ENCODE measurements around the gene MRGPRX2.

The MRGPRX2 gene

DNA sequence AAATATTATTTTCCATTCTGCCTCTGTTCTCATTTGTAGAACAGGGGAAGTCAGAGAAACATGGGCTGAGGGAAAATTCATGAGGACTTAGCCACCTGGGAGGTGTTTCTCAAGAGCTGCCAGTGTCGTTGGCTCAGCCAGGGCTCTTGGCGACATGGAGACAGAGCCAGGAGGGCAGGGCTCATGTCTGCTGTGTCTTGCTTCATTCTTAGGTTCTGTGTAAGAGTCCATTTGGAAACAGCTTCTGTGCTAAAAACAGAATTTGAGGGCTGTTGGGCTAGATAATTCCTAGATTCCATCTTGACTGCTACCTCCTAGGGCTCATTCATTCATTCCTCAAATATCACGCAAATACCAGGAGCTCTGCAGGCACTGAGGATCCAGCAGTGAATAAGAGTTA is 15.1 kb upstream of the MRGPRX2 start:
- H3K9me3 ChIP-seq (replicated peaks; ENCODE audit: insufficient read depth, low read length), result no peaks in the 10 kb centered on the region
- no peak for DNase-seq
- no peaks in the 10 kb centered on the region for H3K79me2 ChIP-seq (ENCODE audit: low read length)
- H3K27ac ChIP-seq (ENCODE audit: low read length), result no peak overlapping the region
- H3K27me3 ChIP-seq (replicated peaks; ENCODE audit: insufficient read depth, low read length), result no peaks in the 10 kb centered on the region
- no peaks in the 10 kb centered on the region for H3K36me3 ChIP-seq (replicated peaks; ENCODE audit: insufficient read depth, low read length)
- H3K4me3 ChIP-seq (ENCODE audit: low read length), result no peak overlapping the region
- no peaks in the 10 kb centered on the region for H3K4me1 ChIP-seq (ENCODE audit: low read length)
- H3K9me2 ChIP-seq (replicated peaks; ENCODE audit: insufficient read depth, low read length), result no peaks in the 10 kb centered on the region
- TF ChIP-seq EZH2 (optimal IDR thresholded peaks at IDR 0.05; ENCODE audit: low read depth, low read length), result no peak
- TF ChIP-seq EZH2phosphoT487 (IDR thresholded peaks at IDR 0.05; ENCODE audit: low read length), result no peak
- TF ChIP-seq, protein P1, sequence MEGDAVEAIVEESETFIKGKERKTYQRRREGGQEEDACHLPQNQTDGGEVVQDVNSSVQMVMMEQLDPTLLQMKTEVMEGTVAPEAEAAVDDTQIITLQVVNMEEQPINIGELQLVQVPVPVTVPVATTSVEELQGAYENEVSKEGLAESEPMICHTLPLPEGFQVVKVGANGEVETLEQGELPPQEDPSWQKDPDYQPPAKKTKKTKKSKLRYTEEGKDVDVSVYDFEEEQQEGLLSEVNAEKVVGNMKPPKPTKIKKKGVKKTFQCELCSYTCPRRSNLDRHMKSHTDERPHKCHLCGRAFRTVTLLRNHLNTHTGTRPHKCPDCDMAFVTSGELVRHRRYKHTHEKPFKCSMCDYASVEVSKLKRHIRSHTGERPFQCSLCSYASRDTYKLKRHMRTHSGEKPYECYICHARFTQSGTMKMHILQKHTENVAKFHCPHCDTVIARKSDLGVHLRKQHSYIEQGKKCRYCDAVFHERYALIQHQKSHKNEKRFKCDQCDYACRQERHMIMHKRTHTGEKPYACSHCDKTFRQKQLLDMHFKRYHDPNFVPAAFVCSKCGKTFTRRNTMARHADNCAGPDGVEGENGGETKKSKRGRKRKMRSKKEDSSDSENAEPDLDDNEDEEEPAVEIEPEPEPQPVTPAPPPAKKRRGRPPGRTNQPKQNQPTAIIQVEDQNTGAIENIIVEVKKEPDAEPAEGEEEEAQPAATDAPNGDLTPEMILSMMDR (IDR thresholded peaks at IDR 0.05; ENCODE audit: low read length), result no peak
- H4K20me1 ChIP-seq (ENCODE audit: insufficient read depth, low read length), result no peaks in the 10 kb centered on the region
- H3K4me2 ChIP-seq (ENCODE audit: low read depth, low read length), result no peak overlapping the region
- H2AFZ ChIP-seq (ENCODE audit: low read length), result no peak overlapping the region
- H3K9ac ChIP-seq (ENCODE audit: low read length), result no peak overlapping the region
- H3F3A ChIP-seq (ENCODE audit: insufficient read depth, low read length), result no peaks in the 10 kb centered on the region

DNA sequence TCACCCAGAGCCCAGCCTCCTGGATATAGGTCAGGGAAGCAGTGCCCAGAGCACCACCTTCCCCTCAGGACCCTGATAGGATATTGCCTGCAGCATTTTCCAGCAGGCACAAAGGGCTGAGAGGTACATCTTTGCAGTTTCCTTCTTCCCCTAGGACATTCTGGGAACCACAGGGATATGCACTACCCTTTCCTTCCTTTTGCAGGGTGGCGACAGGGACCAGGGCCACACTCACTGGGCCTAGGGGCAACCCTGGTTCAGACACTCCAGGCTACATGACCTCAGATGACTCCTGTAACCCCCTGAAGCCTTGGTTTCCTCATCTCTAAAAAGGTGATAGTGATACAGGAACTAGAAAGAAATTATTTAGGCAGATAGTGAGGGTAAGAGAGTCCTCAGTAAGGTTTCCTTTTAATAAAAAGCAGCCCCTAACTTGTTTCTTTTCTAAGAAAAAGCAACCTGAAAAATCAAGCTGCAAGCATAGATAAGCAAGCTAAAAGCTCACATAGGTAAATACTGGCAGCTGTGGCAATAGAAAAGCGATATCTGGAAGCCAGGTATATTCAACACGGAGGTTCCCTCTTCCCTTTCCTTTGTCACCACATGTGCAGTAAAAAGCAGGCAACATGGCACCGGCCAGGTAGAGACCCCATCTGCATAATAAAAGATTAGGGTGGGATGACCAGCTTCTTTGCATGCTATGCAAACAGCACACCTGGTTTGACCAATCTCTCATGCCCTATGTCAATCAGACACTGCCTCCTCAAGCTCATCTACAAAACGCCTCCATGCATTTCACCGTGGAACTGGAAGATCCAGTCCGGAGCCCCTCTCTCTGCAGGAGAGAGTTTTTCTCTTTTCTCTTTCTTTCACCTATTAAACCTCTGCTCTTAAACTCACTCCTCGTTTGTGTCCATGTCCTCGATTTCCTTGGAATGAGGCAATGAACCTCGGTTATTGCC is 13.2 kb upstream of the MRGPRX2 start:
- no peaks in the 10 kb centered on the region for H3K9me2 ChIP-seq (replicated peaks; ENCODE audit: insufficient read depth, low read length)
- no peaks in the 10 kb centered on the region for H4K20me1 ChIP-seq (ENCODE audit: insufficient read depth, low read length)
- no peak for DNase-seq
- H3K4me1 ChIP-seq (ENCODE audit: low read length), result no peaks in the 10 kb centered on the region
- TF ChIP-seq, protein P1 (IDR thresholded peaks at IDR 0.05; ENCODE audit: low read length), result no peak
- TF ChIP-seq EZH2 (optimal IDR thresholded peaks at IDR 0.05; ENCODE audit: low read depth, low read length), result no peak
- TF ChIP-seq EZH2phosphoT487 (IDR thresholded peaks at IDR 0.05; ENCODE audit: low read length), result no peak
- H3K36me3 ChIP-seq (replicated peaks; ENCODE audit: insufficient read depth, low read length), result no peaks in the 10 kb centered on the region
- no peak overlapping the region for H2AFZ ChIP-seq (ENCODE audit: low read length)
- no peaks in the 10 kb centered on the region for H3K9me3 ChIP-seq (replicated peaks; ENCODE audit: insufficient read depth, low read length)
- H3F3A ChIP-seq (ENCODE audit: insufficient read depth, low read length), result no peaks in the 10 kb centered on the region
- no peaks in the 10 kb centered on the region for H3K79me2 ChIP-seq (ENCODE audit: low read length)
- no peak overlapping the region for H3K4me3 ChIP-seq (ENCODE audit: low read length)
- H3K4me2 ChIP-seq (ENCODE audit: low read depth, low read length), result no peak overlapping the region
- no peak overlapping the region for H3K27ac ChIP-seq (ENCODE audit: low read length)
- H3K27me3 ChIP-seq (replicated peaks; ENCODE audit: insufficient read depth, low read length), result no peaks in the 10 kb centered on the region
- no peak overlapping the region for H3K9ac ChIP-seq (ENCODE audit: low read length)

DNA sequence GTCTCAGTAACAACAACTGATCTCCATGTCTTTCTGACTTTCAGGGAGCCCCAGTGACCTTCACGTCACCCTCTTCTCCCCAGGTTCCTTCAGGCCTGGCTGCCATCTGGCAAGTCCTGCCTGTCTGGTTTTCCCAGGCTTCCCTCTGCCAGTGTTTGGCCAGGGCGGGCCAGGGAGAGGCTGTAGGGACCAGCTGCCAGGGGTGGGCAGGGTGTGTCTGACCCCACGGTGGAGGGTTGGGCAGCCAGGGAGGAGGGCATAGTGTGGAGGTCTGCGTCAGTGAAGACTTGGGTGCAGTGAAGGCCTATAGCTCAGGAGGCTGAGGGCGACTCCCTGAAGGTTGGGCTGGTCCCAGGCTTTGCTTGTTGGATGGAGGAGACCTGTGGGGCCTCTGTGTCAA is 11.9 kb upstream of the MRGPRX2 start:
- H3K79me2 ChIP-seq (ENCODE audit: low read length), result no peaks in the 10 kb centered on the region
- no peaks in the 10 kb centered on the region for H3K9me3 ChIP-seq (replicated peaks; ENCODE audit: insufficient read depth, low read length)
- no peak overlapping the region for H2AFZ ChIP-seq (ENCODE audit: low read length)
- H3K27ac ChIP-seq (ENCODE audit: low read length), result no peak overlapping the region
- TF ChIP-seq EZH2phosphoT487 (IDR thresholded peaks at IDR 0.05; ENCODE audit: low read length), result no peak
- TF ChIP-seq, protein P1 (IDR thresholded peaks at IDR 0.05; ENCODE audit: low read length), result no peak
- TF ChIP-seq EZH2 (optimal IDR thresholded peaks at IDR 0.05; ENCODE audit: low read depth, low read length), result no peak
- no peak overlapping the region for H3K9ac ChIP-seq (ENCODE audit: low read length)
- no peak overlapping the region for H3K4me3 ChIP-seq (ENCODE audit: low read length)
- H4K20me1 ChIP-seq (ENCODE audit: insufficient read depth, low read length), result no peaks in the 10 kb centered on the region
- H3K27me3 ChIP-seq (replicated peaks; ENCODE audit: insufficient read depth, low read length), result no peaks in the 10 kb centered on the region
- no peaks in the 10 kb centered on the region for H3K9me2 ChIP-seq (replicated peaks; ENCODE audit: insufficient read depth, low read length)
- no peak for DNase-seq
- H3K36me3 ChIP-seq (replicated peaks; ENCODE audit: insufficient read depth, low read length), result no peaks in the 10 kb centered on the region
- H3F3A ChIP-seq (ENCODE audit: insufficient read depth, low read length), result no peaks in the 10 kb centered on the region
- H3K4me1 ChIP-seq (ENCODE audit: low read length), result no peaks in the 10 kb centered on the region
- no peak overlapping the region for H3K4me2 ChIP-seq (ENCODE audit: low read depth, low read length)
